ENCODE results near the gene WWTR1. TPM values are rescaled to one million over a fixed set of nuclear protein-coding genes. Genes with fewer than 3 reads are reported as not detected.

The WWTR1 gene
- total RNA-seq, 3 donors from 2014 or later = 11.6 to 217 (median 20.7) TPM

DNA sequence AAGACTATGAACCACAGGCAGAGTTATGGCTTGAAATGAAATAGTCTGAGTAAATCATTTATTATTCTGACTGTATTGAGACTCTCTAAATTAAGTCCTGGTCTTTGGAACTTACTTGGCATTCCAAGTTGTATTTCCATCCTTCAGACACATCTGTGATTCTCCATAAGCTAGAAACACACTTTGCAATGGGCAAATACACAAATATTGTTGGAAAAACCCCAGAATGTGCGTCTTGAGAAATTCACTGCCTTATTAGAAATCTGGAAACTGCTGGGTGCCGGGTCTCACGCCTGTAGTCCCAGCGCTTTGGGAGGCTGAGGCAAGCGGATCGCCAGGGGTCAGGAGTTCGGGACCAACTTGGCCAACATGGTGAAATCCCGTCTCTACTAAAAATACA is 87.8 kb downstream of the WWTR1 start:
- ATAC-seq (no peak), DNase-seq (no peak)
- TF ChIP-seq, protein P1, sequence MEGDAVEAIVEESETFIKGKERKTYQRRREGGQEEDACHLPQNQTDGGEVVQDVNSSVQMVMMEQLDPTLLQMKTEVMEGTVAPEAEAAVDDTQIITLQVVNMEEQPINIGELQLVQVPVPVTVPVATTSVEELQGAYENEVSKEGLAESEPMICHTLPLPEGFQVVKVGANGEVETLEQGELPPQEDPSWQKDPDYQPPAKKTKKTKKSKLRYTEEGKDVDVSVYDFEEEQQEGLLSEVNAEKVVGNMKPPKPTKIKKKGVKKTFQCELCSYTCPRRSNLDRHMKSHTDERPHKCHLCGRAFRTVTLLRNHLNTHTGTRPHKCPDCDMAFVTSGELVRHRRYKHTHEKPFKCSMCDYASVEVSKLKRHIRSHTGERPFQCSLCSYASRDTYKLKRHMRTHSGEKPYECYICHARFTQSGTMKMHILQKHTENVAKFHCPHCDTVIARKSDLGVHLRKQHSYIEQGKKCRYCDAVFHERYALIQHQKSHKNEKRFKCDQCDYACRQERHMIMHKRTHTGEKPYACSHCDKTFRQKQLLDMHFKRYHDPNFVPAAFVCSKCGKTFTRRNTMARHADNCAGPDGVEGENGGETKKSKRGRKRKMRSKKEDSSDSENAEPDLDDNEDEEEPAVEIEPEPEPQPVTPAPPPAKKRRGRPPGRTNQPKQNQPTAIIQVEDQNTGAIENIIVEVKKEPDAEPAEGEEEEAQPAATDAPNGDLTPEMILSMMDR (IDR thresholded peaks at IDR 0.05) = no peak

DNA sequence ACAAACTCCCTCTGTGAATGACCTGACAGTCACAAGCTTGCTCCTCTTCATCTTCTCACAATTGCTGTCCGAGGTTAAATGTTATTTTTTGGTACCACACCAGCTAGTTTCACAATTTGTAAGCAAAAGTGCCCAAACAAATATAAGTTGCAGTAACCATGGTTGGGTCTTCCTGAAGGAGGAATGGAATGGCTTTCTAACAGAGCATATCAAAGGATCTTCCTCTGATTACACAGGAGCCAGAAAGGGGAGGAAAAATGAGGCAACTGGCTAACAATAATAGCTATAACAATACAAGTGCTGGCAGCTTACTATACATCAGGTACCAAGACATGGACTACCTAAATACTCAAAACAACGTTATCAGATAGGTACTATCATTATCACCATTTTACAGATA is 90.4 kb downstream of the WWTR1 start:
- Histone ChIP-seq H3K4me1 (ENCODE audit: low read depth) (no peaks in the 10 kb centered on the region), H3K4me3 (no peak overlapping the region), H3K36me3 (ENCODE audit: low read depth) (no peaks in the 10 kb centered on the region), H3K9me3 (no peaks in the 10 kb centered on the region)
- DNase-seq (no peak), ATAC-seq (no peak)
- intact Hi-C loops (cut with DNase I, micrococcal nuclease) = loop anchor here in 1 of 2 donors (5.0 kb wide), 1 partner anchor 150 kb away; no protein-coding TSS in a partner anchor
- TF ChIP-seq, protein P1 (IDR thresholded peaks at IDR 0.05) = no peak

More for the DNA sequence above, 87.8 kb downstream of the WWTR1 start:
- no peaks in the 10 kb centered on the region for H3K4me1 ChIP-seq (ENCODE audit: low read depth)
- H3K36me3 ChIP-seq (ENCODE audit: low read depth) = no peaks in the 10 kb centered on the region
- no peak overlapping the region for H3K4me3 ChIP-seq
- intact Hi-C loops (cut with DNase I, micrococcal nuclease) = no loop called here
- H3K9me3 ChIP-seq = no peaks in the 10 kb centered on the region

DNA sequence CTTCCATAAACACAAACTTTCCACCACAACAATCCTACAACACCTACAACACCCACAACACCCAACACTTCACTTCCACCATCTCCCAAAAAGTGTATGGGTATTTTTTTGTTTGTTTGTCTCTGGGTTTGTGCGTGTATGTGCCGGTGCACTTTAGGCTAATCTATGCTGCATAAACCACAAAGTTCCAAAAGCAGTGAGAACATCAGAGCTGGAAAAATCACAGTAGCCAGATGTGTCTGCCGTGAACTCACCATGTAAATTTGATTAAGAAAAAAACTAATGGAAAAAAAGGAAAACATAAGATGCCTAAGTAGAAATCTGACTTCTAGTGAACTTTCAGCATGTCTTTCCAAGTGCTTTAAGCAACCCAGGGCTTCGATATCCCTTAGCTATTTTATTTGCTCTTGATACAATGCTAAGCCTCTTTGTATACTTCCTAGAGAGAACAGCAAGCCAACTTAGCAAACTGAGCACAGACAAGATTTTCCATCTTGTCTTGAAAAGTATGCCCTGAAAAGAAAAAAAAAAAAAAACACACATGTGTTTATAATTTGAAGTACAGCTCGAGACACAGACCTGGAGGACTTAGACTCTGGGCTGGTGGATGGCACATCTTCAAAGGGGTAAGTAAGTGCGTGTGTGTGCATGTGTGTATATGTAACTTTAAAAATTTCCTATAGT is 91.4 kb downstream of the WWTR1 start:
- intact Hi-C loops (cut with DNase I, micrococcal nuclease) = loop anchor here in 1 of 2 donors (5.0 kb wide), 1 partner anchor 151 kb away; no protein-coding TSS in a partner anchor

DNA sequence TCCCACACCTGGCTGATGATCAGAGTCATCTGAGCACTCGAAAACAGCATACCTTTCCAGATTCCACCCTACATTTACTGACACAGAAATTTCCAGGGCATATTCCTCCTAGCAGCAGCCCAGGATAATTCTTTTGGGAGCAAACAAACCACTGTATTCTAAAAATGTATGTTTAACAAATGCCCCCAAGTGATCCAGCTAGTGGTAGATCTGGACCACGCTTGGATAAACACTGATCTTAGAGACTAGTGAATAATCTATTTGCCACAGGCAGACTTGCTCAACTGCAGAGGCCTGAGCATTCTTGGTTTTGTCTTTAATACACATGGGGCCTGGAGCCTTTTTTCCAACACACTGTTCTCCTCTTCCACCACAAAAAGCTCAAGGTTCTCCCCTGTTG is 93.7 kb downstream of the WWTR1 start:
- H3K4me1 ChIP-seq (ENCODE audit: low read depth) = no peaks in the 10 kb centered on the region
- intact Hi-C loops (cut with DNase I, micrococcal nuclease) = no loop called here
- DNase-seq = no peak

More for the DNA sequence above, 91.4 kb downstream of the WWTR1 start:
- TF ChIP-seq, protein P1 (IDR thresholded peaks at IDR 0.05) = no peak
- DNase-seq (no peak), ATAC-seq (no peak)
- H3K36me3 ChIP-seq (ENCODE audit: low read depth) = no peaks in the 10 kb centered on the region
- H3K4me1 ChIP-seq (ENCODE audit: low read depth) = no peaks in the 10 kb centered on the region
- no peaks in the 10 kb centered on the region for H3K9me3 ChIP-seq
- H3K4me3 ChIP-seq = no peak overlapping the region

DNA sequence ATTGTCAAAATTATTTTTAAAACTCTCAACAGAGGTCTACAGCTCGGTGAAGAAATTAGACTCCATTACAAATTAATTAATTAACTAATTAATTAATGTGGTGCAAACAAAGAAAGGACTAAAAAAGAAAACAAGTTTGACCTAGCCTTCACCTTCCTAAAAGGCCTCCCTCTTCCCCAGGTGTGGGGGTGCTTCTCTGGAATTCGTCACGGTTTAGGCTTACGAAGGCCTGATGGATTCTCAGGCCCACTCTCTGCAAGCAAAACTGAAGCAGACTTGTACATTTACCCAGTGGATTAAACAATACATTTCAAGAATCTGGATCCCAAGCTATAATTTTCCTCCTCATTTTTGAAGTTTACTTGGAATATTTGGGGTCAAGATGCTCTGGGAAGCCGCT is 94.7 kb downstream of the WWTR1 start:
- H3K9me3 ChIP-seq = no peaks in the 10 kb centered on the region
- TF ChIP-seq, protein P1 (IDR thresholded peaks at IDR 0.05) = no peak
- no peak overlapping the region for H3K4me3 ChIP-seq
- H3K4me1 ChIP-seq (ENCODE audit: low read depth) = no peaks in the 10 kb centered on the region
- no peaks in the 10 kb centered on the region for H3K36me3 ChIP-seq (ENCODE audit: low read depth)
- DNase-seq (no peak), ATAC-seq (no peak)
- intact Hi-C loops (cut with DNase I, micrococcal nuclease) = no loop called here

More for the DNA sequence above, 93.7 kb downstream of the WWTR1 start:
- H3K36me3 ChIP-seq (ENCODE audit: low read depth) = no peaks in the 10 kb centered on the region
- H3K9me3 ChIP-seq = no peaks in the 10 kb centered on the region
- no peak overlapping the region for H3K4me3 ChIP-seq
- TF ChIP-seq, protein P1 (IDR thresholded peaks at IDR 0.05) = no peak
- no peak for ATAC-seq

Data from mucosa of descending colon (tissue), 3 donors.